K562 (cell line): Measurements from ENCODE around the gene NEK1. TPM values are rescaled to one million over a fixed set of nuclear protein-coding genes. Genes with fewer than 3 reads are reported as not detected.

Experiments
- ATAC-seq: fragments of 200-7000 bp; cut with Tn5 transposase; 3 replicates; pipeline ENCODE4 v1.9.1; 2020; ENCODE audit warnings: moderate library complexity
- BruUV-seq: library from RNA; stranded (reverse); fragments of 400-500 nt; replicated peaks from 2 replicates; lab custom pipeline; 2021; lab: Mats Ljungman, UMichigan
- CTCF ChIA-PET: fragments of 300-600 bp; formaldehyde crosslinking; extraction: SDS; loops from one replicate; lab custom pipeline; 2021; ENCODE audit warnings: low intra/inter-chr PET ratio; lab: Yijun Ruan, JAX
- POLR2A ChIA-PET: fragments of 300-600, 350-650 bp; sonication (Branson Sonifier 250); formaldehyde crosslinking; extraction: SDS; loops from one replicate; lab custom pipeline; 2021; ENCODE audit warnings: antibody characterized with exemption, inconsistent platforms; lab: Yijun Ruan, JAX
- DNase-seq, 4 experiments: peaks; one replicate each; pipeline versions ENCODE4 v3.0.0 to v3.0.0-alpha.2; 2011 to 2018; ENCODE audit warnings: low spot score in 3 of 4, mixed read lengths in 3 of 4; ENCODE audit errors: extremely low read depth in 1 of 4
- FAIRE-seq: peaks from 2 replicates; lab custom pipeline; 2011; peaks lifted over from hg19 to GRCh38; lab: Jason Lieb, UNC
- H2AFZ ChIP-seq: 2 replicates; pipeline ENCODE4 v1.6.0; 2011; ENCODE audit warnings: low read depth, low read length, control low read depth, inconsistent platforms
- H3K27ac ChIP-seq: fragments of 200-600 bp; 3 replicates; pipeline ENCODE4 v1.8.0; 2011; ENCODE audit warnings: low read depth, mild to moderate bottlenecking, control low read depth, inconsistent platforms, low read length, moderate library complexity, mixed read lengths; ENCODE audit errors: extremely low read depth
- H3K27me3 ChIP-seq, 2 experiments: fragments of 300-600 bp in 1 of 2; 2 replicates in 1 of 2; 3 replicates in 1 of 2; pipeline versions ENCODE4 v1.6.0 to v1.8.0; 2011; ENCODE audit warnings: inconsistent platforms in 2 of 2, low read length in 2 of 2, mild to moderate bottlenecking in 1 of 2, mixed read lengths in 1 of 2, moderate library complexity in 1 of 2; ENCODE audit not compliant: control insufficient read depth in 2 of 2, insufficient read depth in 2 of 2
- H3K36me3 ChIP-seq: fragments of 300-600 bp; 3 replicates; pipeline ENCODE4 v1.8.0; 2011; ENCODE audit warnings: mild to moderate bottlenecking, low read length, inconsistent platforms; ENCODE audit not compliant: control insufficient read depth, insufficient read depth
- H3K4me1 ChIP-seq, 2 experiments: fragments of 200-600 bp in 1 of 2; replicated peaks in 1 of 2; 2 replicates in 1 of 2; 3 replicates in 1 of 2; pipeline versions ENCODE4 v1.5.1 to v1.8.0; 2011; ENCODE audit warnings: inconsistent platforms in 2 of 2, low read length in 2 of 2, mild to moderate bottlenecking in 1 of 2, mixed read lengths in 1 of 2, moderate library complexity in 1 of 2; ENCODE audit not compliant: control insufficient read depth in 2 of 2, insufficient read depth in 2 of 2
- H3K4me2 ChIP-seq: 2 replicates; pipeline ENCODE4 v1.6.1; 2011; ENCODE audit warnings: low read length, control low read depth, inconsistent platforms, mixed read lengths; ENCODE audit not compliant: insufficient read depth
- H3K4me3 ChIP-seq: fragments of 200-600 bp; sonication (generic), shearing (Covaris generic); 2 replicates; pipeline ENCODE4 v1.5.1; 2016; ENCODE audit warnings: control low read depth, inconsistent platforms
- H3K79me2 ChIP-seq: fragments of 200-600 bp; 3 replicates; pipeline ENCODE4 v1.8.0; 2011; ENCODE audit warnings: low read length, inconsistent platforms; ENCODE audit not compliant: control insufficient read depth, insufficient read depth
- H3K9ac ChIP-seq, 2 experiments: 2 replicates each; pipeline versions ENCODE4 v1.6.0 to v1.6.1; 2011; ENCODE audit warnings: low read depth in 2 of 2, low read length in 2 of 2, control low read depth in 1 of 2, inconsistent platforms in 1 of 2, mild to moderate bottlenecking in 1 of 2, mixed read lengths in 1 of 2; ENCODE audit not compliant: insufficient read depth in 1 of 2
- H3K9me1 ChIP-seq: one replicate; pipeline ENCODE4 v1.6.0; 2011; ENCODE audit warnings: inconsistent platforms, mild to moderate bottlenecking, low read length, moderate library complexity; ENCODE audit not compliant: control insufficient read depth, insufficient read depth
- H3K9me3 ChIP-seq: replicated peaks from 2 replicates; pipeline ENCODE4 v1.5.1; 2011; ENCODE audit warnings: low read depth, low read length, inconsistent platforms; ENCODE audit not compliant: control insufficient read depth, insufficient read depth
- H4K20me1 ChIP-seq: replicated peaks from 2 replicates; pipeline ENCODE4 v1.6.1; 2011; ENCODE audit warnings: low read length, inconsistent platforms, mixed read lengths; ENCODE audit not compliant: control insufficient read depth, insufficient read depth
- ARID1B ChIP-seq: fragments of 450-650 bp; IDR thresholded peaks from 2 replicates; pipeline ENCODE4 v1.6.1; 2016; ENCODE audit warnings: antibody characterized with exemption, mild to moderate bottlenecking, inconsistent platforms
- CBFA2T2 ChIP-seq: fragments of 450-650 bp; conservative IDR thresholded peaks from 2 replicates; pipeline ENCODE4 v1.6.1; 2017; ENCODE audit warnings: mild to moderate bottlenecking
- CBFA2T3 ChIP-seq: fragments of 450-650 bp; IDR thresholded peaks from 2 replicates; pipeline ENCODE4 v1.6.1; 2017
- CBX1 ChIP-seq: sonication (generic); IDR thresholded peaks from 2 replicates; pipeline ENCODE4 v1.6.1; 2016; ENCODE audit warnings: antibody characterized with exemption, low read depth, mild to moderate bottlenecking
- CEBPG ChIP-seq, 3 experiments: fragments of 200-800 bp in 1 of 3; sonication (Bioruptor generic) in 1 of 3; sonication (generic) in 1 of 3; formaldehyde crosslinking in 1 of 3; IDR thresholded peaks in 2 of 3; conservative IDR thresholded peaks in 1 of 3; 2 replicates each; pipeline versions ENCODE4 v1.6.1 to v1.8.0; 2016 to 2022; ENCODE audit warnings: missing compliant biosample characterization in 2 of 3, missing genetic modification characterization in 2 of 3, mild to moderate bottlenecking in 1 of 3, missing genetic modification reagents in 1 of 3
- CTCFL ChIP-seq: IDR thresholded peaks from 2 replicates; pipeline ENCODE4 v1.6.1; 2011; ENCODE audit warnings: borderline replicate concordance, low read depth, mild to moderate bottlenecking, moderate library complexity, low read length; ENCODE audit not compliant: insufficient read depth, poor library complexity, severe bottlenecking
- ETS1 ChIP-seq: conservative IDR thresholded peaks from 2 replicates; pipeline ENCODE4 v1.6.1; 2011; ENCODE audit warnings: low read depth, mild to moderate bottlenecking, low read length; ENCODE audit not compliant: control insufficient read depth
- MTA2 ChIP-seq: fragments of 450-650 bp; IDR thresholded peaks from 2 replicates; pipeline ENCODE4 v1.6.1; 2016; ENCODE audit warnings: low read depth
- NCOR1 ChIP-seq: fragments of 450-650 bp; IDR thresholded peaks from 2 replicates; pipeline ENCODE4 v1.6.1; 2016; ENCODE audit warnings: mild to moderate bottlenecking, moderate library complexity
- NR1H2 ChIP-seq: sonication (generic); formaldehyde crosslinking; IDR thresholded peaks from 2 replicates; pipeline ENCODE4 v1.4.0; 2020; ENCODE audit warnings: mild to moderate bottlenecking, missing genetic modification reagents
- POLR2AphosphoS5 ChIP-seq: IDR thresholded peaks from 2 replicates; pipeline ENCODE4 v1.6.1; 2011; ENCODE audit warnings: mild to moderate bottlenecking, low read depth, low read length, moderate library complexity; ENCODE audit not compliant: control insufficient read depth, insufficient read depth
- RBBP5 ChIP-seq: fragments of 200-600 bp; sonication (generic); IDR thresholded peaks from 2 replicates; pipeline ENCODE4 v1.6.1; 2012; ENCODE audit warnings: borderline replicate concordance, mild to moderate bottlenecking, low read length, control low read depth, inconsistent platforms; ENCODE audit not compliant: insufficient read depth, poor library complexity, severe bottlenecking
- RCOR1 ChIP-seq, 2 experiments: IDR thresholded peaks; 2 replicates each; pipeline ENCODE4 v1.6.1; 2012; ENCODE audit warnings: low read depth in 2 of 2, low read length in 2 of 2, borderline replicate concordance in 1 of 2, improper control_type of control experiment in 1 of 2
- STAT5A ChIP-seq: IDR thresholded peaks from 2 replicates; pipeline ENCODE4 v1.6.1; 2012; ENCODE audit warnings: low read length, inconsistent platforms, borderline replicate concordance
- TCF3 ChIP-seq: sonication (generic); formaldehyde crosslinking; IDR thresholded peaks from 2 replicates; pipeline ENCODE4 v1.4.0; 2020; ENCODE audit warnings: mild to moderate bottlenecking, missing genetic modification reagents
- ZNF444 ChIP-seq: fragments of 250-450 bp; sonication (Bioruptor Pico); IDR thresholded peaks from 2 replicates; pipeline ENCODE4 v1.4.0; 2020; ENCODE audit warnings: mild to moderate bottlenecking, moderate library complexity
- ZNF511 ChIP-seq: sonication (generic); formaldehyde crosslinking; IDR thresholded peaks from 2 replicates; pipeline ENCODE4 v1.8.0; 2022; ENCODE audit warnings: mild to moderate bottlenecking, missing genetic modification reagents
- WGBS: fragments of 100-300 bp; shearing (Covaris generic); methylation state at CpG from one replicate; pipeline ENCODE4 v1.1.6; 2016; ENCODE audit warnings: low coverage, mixed read lengths; ENCODE audit not compliant: insufficient coverage; ENCODE audit errors: missing lambda C conversion rate; 5-methylcytosine and 5-hydroxymethylcytosine counted together
- in situ Hi-C: fragments of 300-500 bp; cut with MboI; formaldehyde crosslinking; loops from 4 replicates; pipeline ENCODE4 v1.15.0; 2018; ENCODE audit warnings: inconsistent platforms, mixed read lengths
- intact Hi-C: fragments of 100-400 bp; cut with micrococcal nuclease; formaldehyde crosslinking; loops from 2 replicates; pipeline ENCODE4 v1.14.2; 2022
- polyA plus RNA-seq, 8 experiments: library from polyadenylated mRNA; depleted of rRNA in 4 of 8; stranded (reverse) in 5 of 8; unstranded in 3 of 8; fragments of >200 nt; fragmentation: Nextera tagmentation in 2 of 8; fragmentation: Illumina TruSeq in 1 of 8; extraction: Ambion mirVana in 2 of 8; extraction: Trizol in 1 of 8; gene quantifications; 2 replicates each; pipeline versions ENCODE4 v1.2.1 to v1.2.3, GENCODE V29; 2011 to 2014; ENCODE audit warnings: inconsistent platforms in 1 of 8, missing spikeins in 1 of 8
- total RNA-seq, 7 experiments: library from RNA; depleted of rRNA in 6 of 7; stranded (reverse); fragments of >200 nt in 6 of 7; fragmentation: Illumina TruSeq in 2 of 7; extraction: Trizol in 2 of 7; gene quantifications; 2 replicates each; pipeline versions ENCODE4 v1.2.1 to v1.2.3, GENCODE V29; 2011 to 2021; ENCODE audit warnings: low replicate concordance in 1 of 7

Gene NEK1
- total and polyA plus RNA-seq, 9 of the 15 experiments (the other 6 are each of a cell fraction or from before 2014, with no cell fraction given) = 6.2 to 15.7 (median 10.3) TPM

GRCh38 chr4:169617306-169617705 lies 4.9 kb upstream of the NEK1 start:
- Histone ChIP-seq H3K27me3 (no peaks in the 10 kb centered on the region), H3K4me3 (no peak overlapping the region), H3K9me3 (no peaks in the 10 kb centered on the region), H3K36me3 (no peaks in the 10 kb centered on the region), H3K27ac (peak overlapping the region; percentile 32), H4K20me1 (no peaks in the 10 kb centered on the region), H3K4me1 (peaks cover 4 to 33% of the 10 kb centered on the region in 2 experiments; a peak in 4 of 5 replicates), H3K4me2 (peak overlapping the region; percentile 15; the same call in 1 of the 2 replicates), H3K9ac (peak overlapping the region in 1 of 2 experiments; percentile 27; a peak in 1 of 4 replicates), H3K79me2 (peaks cover 38% of the 10 kb centered on the region), H3K9me1 (no peaks in the 10 kb centered on the region), H2AFZ (peak overlapping the region; percentile 58)
- 5% methylated on average over 2 of the region's 2 CpGs for WGBS
- POLR2A ChIA-PET = interaction anchor here (0.6 to 2.5 kb wide), 2 partner anchors 9 to 128 kb away, joined by 3 to 8 read pairs; no protein-coding TSS in a partner anchor
- ATAC-seq (no peak), FAIRE-seq (no peak), DNase-seq (peak in 2 of 4 experiments; percentile 66 to 77)
- CTCF ChIA-PET = no interaction called here
- in situ Hi-C loops = loop anchor here (10.0 to 25.0 kb wide), 2 partner anchors 137 to 420 kb away; partner anchors contain the start of genes HPF1 and MFAP3L
- intact Hi-C loops = no loop called here
- no TSS peak for BruUV-seq
- peak; percentile 37; the same call in 1 of the 2 replicates for TF ChIP-seq POLR2AphosphoS5
- TF ChIP-seq MTA2 = peak; percentile 28; the same call in 1 of the 2 replicates
- no peak for TF ChIP-seq RBBP5
- TF ChIP-seq ETS1 = no peak
- TF ChIP-seq CBFA2T3 = peak; percentile 78
- no peak for TF ChIP-seq NR1H2 (CRISPR knock-in tag)
- no peak for TF ChIP-seq CBX1
- peak; percentile 51 for TF ChIP-seq CBFA2T2
- TF ChIP-seq ARID1B = peak; percentile 71
- TF ChIP-seq TCF3 = peak; percentile 59
- TF ChIP-seq CEBPG (CRISPR knock-in tag; IDR thresholded peaks at IDR 0.05) = no peak
- no peak for TF ChIP-seq CEBPG (tag; conservative IDR thresholded peaks at IDR 0.05 in 1 of 2, IDR thresholded peaks at IDR 0.05 in 1 of 2)
- no peak for TF ChIP-seq CTCFL
- peak; percentile 42; the same call in 1 of the 2 replicates for TF ChIP-seq NCOR1
- TF ChIP-seq RCOR1 (IDR thresholded peaks at IDR 0.05; ENCODE audit: borderline replicate concordance in 1 of 2, low read depth in 2 of 2, low read length in 2 of 2) = peak in 1 of 2 experiments; percentile 50; a peak in 2 of 4 replicates
- peak; percentile 41; the same call in 1 of the 2 replicates for TF ChIP-seq STAT5A
- no peak for TF ChIP-seq ZNF511 (CRISPR knock-in tag)
- TF ChIP-seq ZNF444 = no peak
